GM19328 (cell line): Measurements from ENCODE around the gene RAD18.

Source experiments
- ATAC-seq: cut with Tn5 transposase; IDR thresholded peaks from one replicate; pipeline ENCODE4 v1.9.1; 2021; ENCODE audit warnings: mild to moderate bottlenecking, moderate library complexity; ENCODE audit not compliant: unreplicated experiment

RAD18 gene

GRCh38 chr3:8868996-8869395 lies 94.3 kb downstream of the RAD18 start:
- no peak for ATAC-seq

- ATAC-seq = no peak
These were observed 95.6 kb downstream of the RAD18 start for GRCh38 chr3:8867646-8868045.

GRCh38 chr3:8865697-8866096 lies 97.6 kb downstream of the RAD18 start:
- no peak for ATAC-seq

GRCh38 chr3:8864402-8865350 lies 98.6 kb downstream of the RAD18 start:
- ATAC-seq = no peak

GRCh38 chr3:8863891-8864290 lies 99.4 kb downstream of the RAD18 start:
- ATAC-seq = no peak

- no peak for ATAC-seq
These were observed 105.4 kb downstream of the RAD18 start for GRCh38 chr3:8857720-8858367.

GRCh38 chr3:8856721-8857120 lies 106.6 kb downstream of the RAD18 start:
- no peak for ATAC-seq

GRCh38 chr3:8856071-8856470 lies 107.2 kb downstream of the RAD18 start:
- ATAC-seq = no peak

GRCh38 chr3:8854656-8855055 lies 108.6 kb downstream of the RAD18 start:
- no peak for ATAC-seq

GRCh38 chr3:8853081-8853480 lies 110.2 kb downstream of the RAD18 start:
- no peak for ATAC-seq

GRCh38 chr3:8852511-8852910 lies 110.8 kb downstream of the RAD18 start:
- ATAC-seq = no peak

- ATAC-seq = no peak
These were observed 111.6 kb downstream of the RAD18 start for GRCh38 chr3:8851703-8852102.

GRCh38 chr3:8848696-8849131 lies 114.6 kb downstream of the RAD18 start:
- no peak for ATAC-seq

- ATAC-seq = no peak
These were observed 116.0 kb downstream of the RAD18 start for GRCh38 chr3:8847317-8847716.

- no peak for ATAC-seq
These were observed 117.1 kb downstream of the RAD18 start for GRCh38 chr3:8846176-8846575.

GRCh38 chr3:8845641-8846040 lies 117.6 kb downstream of the RAD18 start:
- ATAC-seq = no peak

GRCh38 chr3:8843347-8843746 lies 119.9 kb downstream of the RAD18 start:
- ATAC-seq = no peak

GRCh38 chr3:8842293-8842692 lies 121.0 kb downstream of the RAD18 start:
- ATAC-seq = no peak

- ATAC-seq = no peak
These were observed 121.8 kb downstream of the RAD18 start for GRCh38 chr3:8841472-8841871.

GRCh38 chr3:8840556-8840955 lies 122.7 kb downstream of the RAD18 start:
- ATAC-seq = no peak

GRCh38 chr3:8839607-8840325 lies 123.5 kb downstream of the RAD18 start:
- ATAC-seq = no peak
